ENCODE measurements around the gene BCAS1.

BCAS1 gene

GRCh38 chr20:53966774-53967398 lies 103.5 kb downstream of the BCAS1 start:
- no peak for DNase-seq (ENCODE audit: low read depth)
- no peak overlapping the region for H3K4me3 ChIP-seq (ENCODE audit: low read depth, low read length)
- TF ChIP-seq MAX (IDR thresholded peaks at IDR 0.05; ENCODE audit: low read depth, low read length) (no peak), POLR2A (IDR thresholded peaks at IDR 0.05; ENCODE audit: extremely low read depth, insufficient read length) (no peak), MYC (IDR thresholded peaks at IDR 0.05; ENCODE audit: low read depth, low read length) (no peak), CTCF (IDR thresholded peaks at IDR 0.05; ENCODE audit: low read depth, low read length) (no peak)

- TF ChIP-seq MAX (IDR thresholded peaks at IDR 0.05; ENCODE audit: low read depth, low read length) = no peak
- no peak overlapping the region for H3K4me3 ChIP-seq (ENCODE audit: low read depth, low read length)
- no peak for DNase-seq (ENCODE audit: low read depth)
Observed at GRCh38 chr20:53964501-53965253, 105.7 kb downstream of the BCAS1 start.

- TF ChIP-seq CTCF (IDR thresholded peaks at IDR 0.05; ENCODE audit: low read depth, low read length) = no peak
- no peak for TF ChIP-seq MYC (IDR thresholded peaks at IDR 0.05; ENCODE audit: low read depth, low read length)
- TF ChIP-seq MAX (IDR thresholded peaks at IDR 0.05; ENCODE audit: low read depth, low read length) = no peak
- no peak for TF ChIP-seq POLR2A (IDR thresholded peaks at IDR 0.05; ENCODE audit: extremely low read depth, insufficient read length)
- H3K4me3 ChIP-seq (ENCODE audit: low read depth, low read length) = no peak overlapping the region
- DNase-seq (ENCODE audit: low read depth) = no peak
Observed at GRCh38 chr20:53964067-53964466, 106.3 kb downstream of the BCAS1 start.

- no peak for TF ChIP-seq MAX (IDR thresholded peaks at IDR 0.05; ENCODE audit: low read depth, low read length)
- no peak for TF ChIP-seq MYC (IDR thresholded peaks at IDR 0.05; ENCODE audit: low read depth, low read length)
- TF ChIP-seq CTCF (IDR thresholded peaks at IDR 0.05; ENCODE audit: low read depth, low read length) = no peak
- TF ChIP-seq POLR2A (IDR thresholded peaks at IDR 0.05; ENCODE audit: extremely low read depth, insufficient read length) = no peak
- no peak for DNase-seq (ENCODE audit: low read depth)
- no peak overlapping the region for H3K4me3 ChIP-seq (ENCODE audit: low read depth, low read length)
Observed at GRCh38 chr20:53963635-53964034, 106.8 kb downstream of the BCAS1 start.

- no peak for TF ChIP-seq MAX (IDR thresholded peaks at IDR 0.05; ENCODE audit: low read depth, low read length)
- TF ChIP-seq CTCF (IDR thresholded peaks at IDR 0.05; ENCODE audit: low read depth, low read length) = no peak
- no peak for TF ChIP-seq POLR2A (IDR thresholded peaks at IDR 0.05; ENCODE audit: extremely low read depth, insufficient read length)
- no peak for TF ChIP-seq MYC (IDR thresholded peaks at IDR 0.05; ENCODE audit: low read depth, low read length)
- H3K4me3 ChIP-seq (ENCODE audit: low read depth, low read length) = no peak overlapping the region
- DNase-seq (ENCODE audit: low read depth) = no peak
Observed at GRCh38 chr20:53962388-53962787, 108.0 kb downstream of the BCAS1 start.

- no peak overlapping the region for H3K4me3 ChIP-seq (ENCODE audit: low read depth, low read length)
- TF ChIP-seq MYC (IDR thresholded peaks at IDR 0.05; ENCODE audit: low read depth, low read length) (no peak), POLR2A (IDR thresholded peaks at IDR 0.05; ENCODE audit: extremely low read depth, insufficient read length) (no peak), MAX (IDR thresholded peaks at IDR 0.05; ENCODE audit: low read depth, low read length) (no peak), CTCF (IDR thresholded peaks at IDR 0.05; ENCODE audit: low read depth, low read length) (no peak)
- DNase-seq (ENCODE audit: low read depth) = no peak
Observed at GRCh38 chr20:53961527-53961926, 108.9 kb downstream of the BCAS1 start.

Measured in NB4 (cell line).